Activated naive CD8-positive, alpha-beta T cell treated with anti-CD3 and anti-CD28 coated beads, Interleukin-2, amount 50 U/mL, for 24 hours (primary cell): ENCODE data around the gene RNU7-1.

Experiments used
- ATAC-seq: fragments of 150-1000 bp; cut with Tn5 transposase; one replicate; pipeline ENCODE4 v1.10.0; 2021
- DNase-seq: peaks from one replicate; pipeline ENCODE4 v3.0.0; 2021
- H3K27ac Mint-ChIP-seq: one replicate; pipeline ENCODE4 v1.8.0; 2021; ENCODE audit warnings: mild to moderate bottlenecking, mixed read lengths
- H3K27me3 Mint-ChIP-seq: one replicate; pipeline ENCODE4 v1.8.0; 2021; ENCODE audit warnings: mixed read lengths
- H3K36me3 Mint-ChIP-seq: one replicate; pipeline ENCODE4 v1.8.0; 2021; ENCODE audit warnings: low read depth, mixed read lengths
- H3K4me1 Mint-ChIP-seq: one replicate; pipeline ENCODE4 v1.8.0; 2021; ENCODE audit warnings: mixed read lengths
- H3K4me3 Mint-ChIP-seq: one replicate; pipeline ENCODE4 v1.8.0; 2021; ENCODE audit warnings: mild to moderate bottlenecking, moderate library complexity, mixed read lengths
- H3K9me3 Mint-ChIP-seq: one replicate; pipeline ENCODE4 v1.8.0; 2021; ENCODE audit warnings: mixed read lengths

The RNU7-1 gene

GRCh38 chr12:6927379-6928021 lies 16.1 kb upstream of the RNU7-1 start, which contains the start of gene ATN1:
TSS of gene ATN1 (plus strand) at chr12:6927959. CDS start at chr12:6934002, 6,043 bp downstream.
- peaks cover 6% of the 10 kb centered on the region for H3K36me3 Mint-ChIP-seq
- no peaks in the 10 kb centered on the region for H3K9me3 Mint-ChIP-seq
- H3K4me1 Mint-ChIP-seq, result peaks cover 57% of the 10 kb centered on the region
- DNase-seq (peak; percentile 52), ATAC-seq (peak; percentile 15)
- H3K4me3 Mint-ChIP-seq, result peak within 1 kb of the TSS; percentile 85
- H3K27ac Mint-ChIP-seq, result peak within 1 kb of the TSS; percentile 91
- H3K27me3 Mint-ChIP-seq, result no peaks in the 10 kb centered on the region

DNA sequence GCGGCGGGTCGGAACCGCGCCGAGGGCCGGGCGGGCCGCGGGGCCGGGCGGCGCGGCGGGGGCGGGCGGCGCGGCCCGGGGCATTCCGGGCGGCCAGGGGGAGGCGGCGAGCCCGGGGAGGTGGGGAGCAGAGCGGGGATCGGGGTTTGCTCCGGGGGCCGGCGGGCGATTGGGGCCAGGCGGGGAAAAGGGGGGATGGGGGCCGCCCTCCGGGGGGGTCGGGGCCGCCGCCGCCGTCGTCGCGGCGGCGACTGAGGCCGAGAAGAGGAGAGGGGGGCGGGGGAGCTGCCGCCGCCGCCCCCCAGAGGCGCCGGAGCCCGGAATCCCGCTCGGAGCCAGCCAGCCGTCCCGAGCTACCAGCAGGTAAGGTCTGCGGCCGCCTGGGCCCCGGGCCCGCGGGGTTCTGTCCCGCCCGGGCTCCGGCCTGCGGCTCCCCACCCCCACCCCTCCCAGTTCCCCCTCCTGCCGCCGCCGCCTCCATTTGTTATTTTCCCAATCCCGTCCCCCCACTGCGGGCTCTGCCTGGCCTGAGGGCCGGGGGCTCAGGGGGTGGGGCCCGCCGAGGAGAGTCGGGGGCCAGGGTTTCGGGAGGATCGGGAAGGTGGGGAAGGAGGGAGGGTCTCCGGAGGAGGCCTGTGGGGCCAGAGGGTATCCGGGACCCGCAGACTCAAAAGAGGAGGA lies 15.5 kb upstream of the RNU7-1 start:
- no peak for DNase-seq
- peak; percentile 4 for ATAC-seq
- Mint-ChIP-seq H3K4me3 (peak overlapping the region; percentile 83), H3K27ac (peak overlapping the region; percentile 91), H3K9me3 (no peaks in the 10 kb centered on the region), H3K27me3 (no peaks in the 10 kb centered on the region), H3K4me1 (peaks cover 59% of the 10 kb centered on the region), H3K36me3 (peaks cover 8% of the 10 kb centered on the region)

GRCh38 chr12:6928703-6929407 lies 14.8 kb upstream of the RNU7-1 start:
- H3K27me3 Mint-ChIP-seq, result no peaks in the 10 kb centered on the region
- DNase-seq (no peak), ATAC-seq (no peak)
- no peaks in the 10 kb centered on the region for H3K9me3 Mint-ChIP-seq
- peak overlapping the region; percentile 83 for H3K4me3 Mint-ChIP-seq
- peaks cover 60% of the 10 kb centered on the region for H3K4me1 Mint-ChIP-seq
- H3K27ac Mint-ChIP-seq, result peak overlapping the region; percentile 91
- peaks cover 8% of the 10 kb centered on the region for H3K36me3 Mint-ChIP-seq

- peak overlapping the region; percentile 83 for H3K4me3 Mint-ChIP-seq
- H3K27ac Mint-ChIP-seq, result peak overlapping the region; percentile 91
- DNase-seq, result no peak
- no peak for ATAC-seq
- H3K36me3 Mint-ChIP-seq, result peaks cover 12% of the 10 kb centered on the region
- H3K27me3 Mint-ChIP-seq, result no peaks in the 10 kb centered on the region
- no peaks in the 10 kb centered on the region for H3K9me3 Mint-ChIP-seq
- peaks cover 58% of the 10 kb centered on the region for H3K4me1 Mint-ChIP-seq
Measured at GRCh38 chr12:6929466-6930452, 13.9 kb upstream of the RNU7-1 start.

GRCh38 chr12:6932766-6933165 lies 10.8 kb upstream of the RNU7-1 start:
- H3K27ac Mint-ChIP-seq, result peak overlapping the region; percentile 68
- H3K27me3 Mint-ChIP-seq, result no peaks in the 10 kb centered on the region
- no peaks in the 10 kb centered on the region for H3K9me3 Mint-ChIP-seq
- DNase-seq, result no peak
- peaks cover 68% of the 10 kb centered on the region for H3K4me1 Mint-ChIP-seq
- no peak overlapping the region for H3K4me3 Mint-ChIP-seq
- ATAC-seq, result no peak
- H3K36me3 Mint-ChIP-seq, result peaks cover 25% of the 10 kb centered on the region

GRCh38 chr12:6934110-6934509 lies 9.5 kb upstream of the RNU7-1 start:
- DNase-seq (no peak), ATAC-seq (no peak)
- H3K27ac Mint-ChIP-seq, result peak overlapping the region; percentile 66
- peaks cover 31% of the 10 kb centered on the region for H3K36me3 Mint-ChIP-seq
- no peak overlapping the region for H3K4me3 Mint-ChIP-seq
- no peaks in the 10 kb centered on the region for H3K27me3 Mint-ChIP-seq
- no peaks in the 10 kb centered on the region for H3K9me3 Mint-ChIP-seq
- H3K4me1 Mint-ChIP-seq, result peaks cover 67% of the 10 kb centered on the region

- Mint-ChIP-seq H3K9me3 (no peaks in the 10 kb centered on the region), H3K4me3 (peak overlapping the region; percentile 86), H3K36me3 (peaks cover 38% of the 10 kb centered on the region), H3K27me3 (no peaks in the 10 kb centered on the region), H3K4me1 (peaks cover 62% of the 10 kb centered on the region), H3K27ac (peak overlapping the region; percentile 95)
- DNase-seq, result no peak
- no peak for ATAC-seq
Measured at GRCh38 chr12:6935371-6936193, 8.0 kb upstream of the RNU7-1 start.

- Mint-ChIP-seq H3K27me3 (no peaks in the 10 kb centered on the region), H3K4me1 (peaks cover 56% of the 10 kb centered on the region), H3K27ac (peak overlapping the region; percentile 95), H3K4me3 (peak overlapping the region; percentile 86), H3K9me3 (no peaks in the 10 kb centered on the region), H3K36me3 (peaks cover 35% of the 10 kb centered on the region)
- DNase-seq (no peak), ATAC-seq (no peak)
Measured at GRCh38 chr12:6936194-6936635, 7.4 kb upstream of the RNU7-1 start.

DNA sequence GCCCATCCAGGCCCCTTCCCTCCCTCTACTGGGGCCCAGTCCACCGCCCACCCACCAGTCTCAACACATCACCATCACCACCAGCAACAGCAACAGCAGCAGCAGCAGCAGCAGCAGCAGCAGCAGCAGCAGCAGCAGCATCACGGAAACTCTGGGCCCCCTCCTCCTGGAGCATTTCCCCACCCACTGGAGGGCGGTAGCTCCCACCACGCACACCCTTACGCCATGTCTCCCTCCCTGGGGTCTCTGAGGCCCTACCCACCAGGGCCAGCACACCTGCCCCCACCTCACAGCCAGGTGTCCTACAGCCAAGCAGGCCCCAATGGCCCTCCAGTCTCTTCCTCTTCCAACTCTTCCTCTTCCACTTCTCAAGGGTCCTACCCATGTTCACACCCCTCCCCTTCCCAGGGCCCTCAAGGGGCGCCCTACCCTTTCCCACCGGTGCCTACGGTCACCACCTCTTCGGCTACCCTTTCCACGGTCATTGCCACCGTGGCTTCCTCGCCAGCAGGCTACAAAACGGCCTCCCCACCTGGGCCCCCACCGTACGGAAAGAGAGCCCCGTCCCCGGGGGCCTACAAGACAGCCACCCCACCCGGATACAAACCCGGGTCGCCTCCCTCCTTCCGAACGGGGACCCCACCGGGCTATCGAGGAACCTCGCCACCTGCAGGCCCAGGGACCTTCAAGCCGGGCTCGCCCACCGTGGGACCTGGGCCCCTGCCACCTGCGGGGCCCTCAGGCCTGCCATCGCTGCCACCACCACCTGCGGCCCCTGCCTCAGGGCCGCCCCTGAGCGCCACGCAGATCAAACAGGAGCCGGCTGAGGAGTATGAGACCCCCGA lies 6.8 kb upstream of the RNU7-1 start:
- H3K27me3 Mint-ChIP-seq, result no peaks in the 10 kb centered on the region
- ATAC-seq (peak; percentile 60), DNase-seq (peak; percentile 74)
- H3K9me3 Mint-ChIP-seq, result no peaks in the 10 kb centered on the region
- peaks cover 56% of the 10 kb centered on the region for H3K4me1 Mint-ChIP-seq
- H3K36me3 Mint-ChIP-seq, result peaks cover 38% of the 10 kb centered on the region
- peak overlapping the region; percentile 95 for H3K27ac Mint-ChIP-seq
- peak overlapping the region; percentile 86 for H3K4me3 Mint-ChIP-seq

DNA sequence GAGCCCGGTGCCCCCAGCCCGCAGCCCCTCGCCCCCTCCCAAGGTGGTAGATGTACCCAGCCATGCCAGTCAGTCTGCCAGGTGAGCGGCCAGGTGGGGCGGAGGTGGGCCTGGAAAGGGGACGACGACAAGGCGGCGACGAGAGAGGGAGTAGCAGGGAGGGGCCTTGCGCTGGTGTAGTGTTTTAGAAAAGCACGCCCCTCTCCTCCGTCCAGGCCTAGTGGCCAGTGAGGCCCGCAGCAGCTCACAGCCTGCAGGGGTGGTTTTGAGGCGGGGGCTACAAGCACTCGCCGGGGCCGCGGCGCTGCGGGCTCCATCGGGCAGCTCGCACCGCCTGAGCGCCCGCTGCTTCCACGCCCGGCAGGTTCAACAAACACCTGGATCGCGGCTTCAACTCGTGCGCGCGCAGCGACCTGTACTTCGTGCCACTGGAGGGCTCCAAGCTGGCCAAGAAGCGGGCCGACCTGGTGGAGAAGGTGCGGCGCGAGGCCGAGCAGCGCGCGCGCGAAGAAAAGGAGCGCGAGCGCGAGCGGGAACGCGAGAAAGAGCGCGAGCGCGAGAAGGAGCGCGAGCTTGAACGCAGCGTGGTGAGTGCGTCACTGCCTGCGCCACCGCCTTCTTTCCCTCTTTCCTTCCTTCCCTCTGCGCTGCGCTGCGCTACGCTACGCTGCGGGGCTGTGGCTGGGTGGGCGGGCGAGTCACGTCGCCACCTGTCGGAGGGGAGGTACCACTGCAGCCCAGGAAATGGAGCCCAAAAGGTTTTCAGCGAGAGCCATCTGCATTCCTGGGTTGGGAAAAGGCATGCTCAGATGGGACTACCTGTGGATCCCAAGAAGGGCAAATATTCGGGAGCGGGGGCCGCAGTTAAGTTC lies 5.9 kb upstream of the RNU7-1 start:
- DNase-seq (peak; percentile 93), ATAC-seq (peak; percentile 87)
- H3K27me3 Mint-ChIP-seq, result no peaks in the 10 kb centered on the region
- H3K9me3 Mint-ChIP-seq, result no peaks in the 10 kb centered on the region
- H3K27ac Mint-ChIP-seq, result peak overlapping the region; percentile 95
- peak overlapping the region; percentile 86 for H3K4me3 Mint-ChIP-seq
- H3K4me1 Mint-ChIP-seq, result peaks cover 55% of the 10 kb centered on the region
- peaks cover 39% of the 10 kb centered on the region for H3K36me3 Mint-ChIP-seq

GRCh38 chr12:6938353-6939190 lies 5.0 kb upstream of the RNU7-1 start:
- no peaks in the 10 kb centered on the region for H3K9me3 Mint-ChIP-seq
- H3K27ac Mint-ChIP-seq, result peak overlapping the region; percentile 95
- peak overlapping the region; percentile 86 for H3K4me3 Mint-ChIP-seq
- peaks cover 57% of the 10 kb centered on the region for H3K4me1 Mint-ChIP-seq
- DNase-seq (no peak), ATAC-seq (no peak)
- peaks cover 36% of the 10 kb centered on the region for H3K36me3 Mint-ChIP-seq
- H3K27me3 Mint-ChIP-seq, result no peaks in the 10 kb centered on the region
